Hepatocyte (in vitro differentiated cells): ENCODE results near the gene SCNM1. TPM values are rescaled to one million over a fixed set of nuclear protein-coding genes. Genes with fewer than 3 reads are reported as not detected.
A peak's percentile ranks its signal among the peaks of the same experiment; 100 is the strongest.
"Not testable (repeated sequence)": the region's sequence is repeated elsewhere in the genome, so short reads cannot be mapped to it uniquely, and the experiment has no call there.

Source experiments
- DNase-seq: peaks from one replicate; pipeline ENCODE4 v3.0.0-alpha.2; 2016; ENCODE audit warnings: low spot score
- H2AFZ ChIP-seq: fragments of 200-600 bp; sonication (generic); 2 replicates; pipeline ENCODE4 v1.6.0; 2016; ENCODE audit warnings: antibody characterized with exemption, mild to moderate bottlenecking
- H3K27ac ChIP-seq: fragments of 200-600 bp; sonication (generic); 2 replicates; pipeline ENCODE4 v1.5.1; 2016; ENCODE audit warnings: mild to moderate bottlenecking
- H3K27me3 ChIP-seq: fragments of 200-600 bp; sonication (generic); 2 replicates; pipeline ENCODE4 v1.6.1; 2016
- H3K36me3 ChIP-seq: fragments of 200-600 bp; sonication (generic); replicated peaks from 2 replicates; pipeline ENCODE4 v1.5.1; 2016; ENCODE audit warnings: low read depth; ENCODE audit not compliant: insufficient read depth
- H3K4me1 ChIP-seq: fragments of 200-600 bp; sonication (generic); 2 replicates; pipeline ENCODE4 v1.5.1; 2016; ENCODE audit warnings: mild to moderate bottlenecking, moderate library complexity; ENCODE audit not compliant: insufficient read depth
- H3K4me2 ChIP-seq: fragments of 200-600 bp; sonication (generic); 2 replicates; pipeline ENCODE4 v1.6.0; 2016
- H3K4me3 ChIP-seq: fragments of 200-600 bp; sonication (generic); 2 replicates; pipeline ENCODE4 v1.5.1; 2016; ENCODE audit warnings: mild to moderate bottlenecking
- H3K79me2 ChIP-seq: fragments of 200-600 bp; sonication (generic); 2 replicates; pipeline ENCODE4 v1.6.0; 2017; ENCODE audit warnings: mild to moderate bottlenecking
- H3K9me2 ChIP-seq: fragments of 200-600 bp; sonication (generic); replicated peaks from 2 replicates; pipeline ENCODE4 v1.6.0; 2017; ENCODE audit warnings: mild to moderate bottlenecking; ENCODE audit not compliant: insufficient read depth
- H3K9me3 ChIP-seq: fragments of 200-600 bp; sonication (generic); 2 replicates; pipeline ENCODE4 v1.5.1; 2016; ENCODE audit warnings: low read depth, mild to moderate bottlenecking
- H4K20me1 ChIP-seq: fragments of 200-600 bp; sonication (generic); 2 replicates; pipeline ENCODE4 v1.6.0; 2016; ENCODE audit warnings: mild to moderate bottlenecking; ENCODE audit not compliant: insufficient read depth, poor library complexity, severe bottlenecking
- CTCF ChIP-seq: fragments of 200-600 bp; sonication (generic); IDR thresholded peaks from 2 replicates; pipeline ENCODE4 v1.5.1; 2016; ENCODE audit warnings: antibody characterized with exemption, mild to moderate bottlenecking; ENCODE audit not compliant: poor library complexity
- EZH2 ChIP-seq: fragments of 200-600 bp; sonication (generic); IDR thresholded peaks from 2 replicates; pipeline ENCODE4 v1.6.1; 2016; ENCODE audit warnings: antibody characterized with exemption, mild to moderate bottlenecking, borderline replicate concordance
- EZH2phosphoT487 ChIP-seq: fragments of 200-600 bp; sonication (generic); IDR thresholded peaks from one replicate; pipeline ENCODE4 v1.6.1; 2018; ENCODE audit warnings: antibody characterized with exemption, mild to moderate bottlenecking, low read depth, moderate library complexity; ENCODE audit not compliant: unreplicated experiment, severe bottlenecking
- WGBS: methylation state at CpG from one replicate; pipeline ENCODE4 v1.1.6; 2016; ENCODE audit warnings: low lambda C conversion rate; ENCODE audit errors: missing lambda C conversion rate; 5-methylcytosine and 5-hydroxymethylcytosine counted together
- polyA plus RNA-seq: library from polyadenylated mRNA; unstranded; fragments of >200 nt; fragmentation: Nextera tagmentation; extraction: Ambion mirVana; gene quantifications from 2 replicates; pipeline ENCODE4 v1.2.1, GENCODE V29; 2016
- total RNA-seq: library from RNA; depleted of rRNA; stranded (reverse); fragments of >200 nt; gene quantifications from 2 replicates; pipeline ENCODE4 v1.2.3, GENCODE V29; 2014

The SCNM1 gene
- total and polyA plus RNA-seq, 2 experiments from 2014 or later, result 21.5 to 55.4 TPM

GRCh38 chr1:151176514-151177045, 10.6 kb downstream of the SCNM1 start:
- Histone ChIP-seq H3K36me3 (no peaks in the 10 kb centered on the region), H2AFZ (no peak overlapping the region)
- TF ChIP-seq EZH2phosphoT487 (no peak), CTCF (no peak), EZH2 (no peak)

GRCh38 chr1:151184211-151184610, 18.3 kb downstream of the SCNM1 start:
- Histone ChIP-seq H3K4me1 (peaks cover 11% of the 10 kb centered on the region), H3K79me2 (peaks cover 30% of the 10 kb centered on the region), H2AFZ (no peak overlapping the region), H3K9me3 (no peaks in the 10 kb centered on the region), H3K27me3 (no peaks in the 10 kb centered on the region), H3K4me3 (no peak overlapping the region), H3K4me2 (no peak overlapping the region), H3K9me2 (no peaks in the 10 kb centered on the region), H3K27ac (no peak overlapping the region), H3K36me3 (no peaks in the 10 kb centered on the region), H4K20me1 (peaks cover 3% of the 10 kb centered on the region)
- WGBS, result 99% methylated on average over 10 of the region's 10 CpGs
- no peak for TF ChIP-seq EZH2phosphoT487
- no peak for TF ChIP-seq CTCF
- TF ChIP-seq EZH2, result no peak
- DNase-seq, result no peak

More at GRCh38 chr1:151176514-151177045, 10.6 kb downstream of the SCNM1 start:
- 95% methylated on average over 16 of the region's 17 CpGs for WGBS
- Histone ChIP-seq H3K4me1 (no peaks in the 10 kb centered on the region), H3K9me3 (no peaks in the 10 kb centered on the region), H3K27me3 (no peaks in the 10 kb centered on the region), H3K9me2 (no peaks in the 10 kb centered on the region), H3K4me3 (no peak overlapping the region), H3K79me2 (no peaks in the 10 kb centered on the region), H4K20me1 (no peaks in the 10 kb centered on the region), H3K27ac (no peak overlapping the region), H3K4me2 (no peak overlapping the region)
- no peak for DNase-seq

- H3K27ac ChIP-seq, result no peak overlapping the region
- DNase-seq, result no peak
These were observed 21.3 kb downstream of the SCNM1 start for GRCh38 chr1:151187205-151187604.

GRCh38 chr1:151188667-151189066, 22.7 kb downstream of the SCNM1 start:
- H3K9me2 ChIP-seq, H4K20me1 ChIP-seq, H2AFZ ChIP-seq, H3K27me3 ChIP-seq, H3K36me3 ChIP-seq, H3K9me3 ChIP-seq, DNase-seq: not testable (repeated sequence)
- Histone ChIP-seq H3K4me1 (peaks cover 11% of the 10 kb centered on the region), H3K4me3 (peak overlapping the region; percentile 91), H3K79me2 (peaks cover 33% of the 10 kb centered on the region), H3K4me2 (peak overlapping the region; percentile 83), H3K27ac (peak overlapping the region; percentile 97)
- 77% methylated on average over 8 of the region's 8 CpGs for WGBS

More at GRCh38 chr1:151187205-151187604, 21.3 kb downstream of the SCNM1 start:
- no peak overlapping the region for H2AFZ ChIP-seq
- H3K27me3 ChIP-seq, result no peaks in the 10 kb centered on the region
- H3K9me3 ChIP-seq, result no peaks in the 10 kb centered on the region
- peaks cover 3% of the 10 kb centered on the region for H4K20me1 ChIP-seq
- no peaks in the 10 kb centered on the region for H3K36me3 ChIP-seq
- H3K9me2 ChIP-seq, result no peaks in the 10 kb centered on the region
- peaks cover 11% of the 10 kb centered on the region for H3K4me1 ChIP-seq
- no peak overlapping the region for H3K4me3 ChIP-seq
- 69% methylated on average over 1 of the region's 1 CpG for WGBS
- TF ChIP-seq CTCF (no peak), EZH2 (no peak), EZH2phosphoT487 (no peak)
- peaks cover 33% of the 10 kb centered on the region for H3K79me2 ChIP-seq
- H3K4me2 ChIP-seq, result no peak overlapping the region
